ENCODE measurements around the gene FGGY. TPM values are rescaled to one million over a fixed set of nuclear protein-coding genes. Genes with fewer than 3 reads are reported as not detected.
A peak's percentile ranks its signal among the peaks of the same experiment; 100 is the strongest.

FGGY gene
- total and polyA plus RNA-seq, 4 donors: 16.0 to 67.0 (median 43.4) TPM

- peak; percentile 55 to 67 for TF ChIP-seq HNF4A (conservative IDR thresholded peaks at IDR 0.05)
- no peak for TF ChIP-seq EGR1 (IDR thresholded peaks at IDR 0.05; ENCODE audit: low read depth in 2 of 2)
- TF ChIP-seq HNF4G (IDR thresholded peaks at IDR 0.05): no peak
- TF ChIP-seq SP1 (IDR thresholded peaks at IDR 0.05): peak; percentile 65
These were observed 96.6 kb downstream of the FGGY start (continued) for GRCh38 chr1:59393211-59394180.

- TF ChIP-seq ZBTB33 (IDR thresholded peaks at IDR 0.05) (peak; percentile 15), YY1 (IDR thresholded peaks at IDR 0.05) (peak; percentile 35), HNF4A (conservative IDR thresholded peaks at IDR 0.05) (peak; percentile 89 to 95), RXRA (IDR thresholded peaks at IDR 0.05) (peak; percentile 18 to 60), TAF1 (conservative IDR thresholded peaks at IDR 0.05) (no peak), RAD21 (IDR thresholded peaks at IDR 0.05) (peak; percentile 18 to 29), MAX (IDR thresholded peaks at IDR 0.05) (no peak), SP1 (IDR thresholded peaks at IDR 0.05) (peak; percentile 14), FOXA2 (IDR thresholded peaks at IDR 0.05) (no peak), HNF4G (IDR thresholded peaks at IDR 0.05) (peak; percentile 61), JUND (IDR thresholded peaks at IDR 0.05) (peak in 1 of 2 donors; percentile 8), REST (IDR thresholded peaks at IDR 0.05) (no peak)
- H3K9ac ChIP-seq (ENCODE audit: low read depth in 1 of 2, low read length in 2 of 2): peak overlapping the region in 1 of 2 donors; percentile 36
- no peak for DNase-seq (ENCODE audit: low spot score)
- peaks cover 6 to 39% (median 26%) of the 10 kb centered on the region in 4 donors for H3K4me1 ChIP-seq (ENCODE audit: control insufficient read depth in 4 of 4, insufficient read depth in 4 of 4, low read length in 3 of 4)
- WGBS: 54% methylated on average over 6 of the region's 6 CpGs
- H3K27ac ChIP-seq (ENCODE audit: low read depth in 1 of 2, low read length in 2 of 2): peak overlapping the region; percentile 49 to 94
- no peaks in the 10 kb centered on the region for H3K9me3 ChIP-seq (ENCODE audit: control insufficient read depth in 4 of 4, low read length in 3 of 4)
- no peaks in the 10 kb centered on the region for H3K27me3 ChIP-seq (ENCODE audit: control insufficient read depth in 4 of 4, insufficient read depth in 4 of 4, low read length in 3 of 4)
- no peak overlapping the region for H3K4me3 ChIP-seq (ENCODE audit: low read depth in 1 of 3, low read length in 3 of 3)
- no peaks in the 10 kb centered on the region for H3K36me3 ChIP-seq (ENCODE audit: control insufficient read depth in 4 of 4, insufficient read depth in 3 of 4, low read depth in 1 of 4, low read length in 3 of 4)
These were observed 98.0 kb downstream of the FGGY start for GRCh38 chr1:59394706-59395425.

All from liver (tissue), 9 donors.